Measurements from ENCODE around the gene PNPLA7. TPM values are rescaled to one million over a fixed set of nuclear protein-coding genes. Genes with fewer than 3 reads are reported as not detected.
A peak's percentile ranks its signal among the peaks of the same experiment; 100 is the strongest.

PNPLA7 gene
- total and polyA plus RNA-seq, 9 donors: 2.2 to 29.3 (median 13.0) TPM

DNA sequence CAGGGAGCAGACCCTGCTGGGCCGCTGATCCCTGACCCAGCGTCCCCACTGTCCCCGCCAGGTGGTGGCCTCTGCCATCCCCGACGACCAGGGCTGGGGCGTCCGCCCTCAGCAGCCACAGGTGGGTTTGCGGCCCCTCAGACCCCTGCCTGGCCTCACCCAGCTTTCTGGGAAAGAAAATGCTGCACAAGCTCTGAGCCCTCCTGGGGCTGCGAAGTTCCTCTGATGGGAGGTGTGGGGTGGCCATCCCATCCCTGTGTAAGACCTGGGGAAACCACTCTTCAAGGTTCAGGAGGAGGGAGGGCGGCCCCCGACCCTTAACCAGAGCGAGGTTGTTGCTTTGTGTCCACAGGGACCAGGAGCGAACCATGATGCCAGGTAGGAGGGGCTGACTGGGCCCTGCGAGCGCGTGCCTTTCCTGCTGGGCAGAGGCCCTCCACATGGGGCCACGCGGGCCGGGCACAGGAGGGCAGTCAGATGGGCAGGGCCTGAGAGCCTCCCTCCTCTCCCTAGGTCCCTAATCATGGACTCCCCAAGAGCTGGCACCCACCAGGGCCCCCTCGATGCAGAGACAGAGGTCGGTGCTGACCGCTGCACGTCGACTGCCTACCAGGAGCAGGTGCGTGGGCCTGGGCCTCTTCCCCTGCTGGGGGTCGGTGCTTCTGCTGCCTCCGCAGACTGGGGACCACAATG is 119.3 kb downstream of the PNPLA7 start:
- no peak for TF ChIP-seq CTCF (IDR thresholded peaks at IDR 0.05)
- no peak for TF ChIP-seq POLR2A (IDR thresholded peaks at IDR 0.05)
- TF ChIP-seq EP300 (IDR thresholded peaks at IDR 0.05): no peak
- H3K9me3 ChIP-seq: no peaks in the 10 kb centered on the region
- DNase-seq: peak in 2 of 5 donors; percentile 28 to 32
- H3K27ac ChIP-seq: no peak overlapping the region
- WGBS, 3 donors: 72 to 86% (median 74%) methylated on average over 21 to 27 of the region's 27 CpGs
- no peaks in the 10 kb centered on the region for H3K36me3 ChIP-seq
- no peak overlapping the region for H3K4me3 ChIP-seq
- H3K4me1 ChIP-seq (ENCODE audit: insufficient read depth): peaks cover 7% of the 10 kb centered on the region
- intact Hi-C loops (cut with DNase I): no loop called here
- no peaks in the 10 kb centered on the region for H3K27me3 ChIP-seq

DNA sequence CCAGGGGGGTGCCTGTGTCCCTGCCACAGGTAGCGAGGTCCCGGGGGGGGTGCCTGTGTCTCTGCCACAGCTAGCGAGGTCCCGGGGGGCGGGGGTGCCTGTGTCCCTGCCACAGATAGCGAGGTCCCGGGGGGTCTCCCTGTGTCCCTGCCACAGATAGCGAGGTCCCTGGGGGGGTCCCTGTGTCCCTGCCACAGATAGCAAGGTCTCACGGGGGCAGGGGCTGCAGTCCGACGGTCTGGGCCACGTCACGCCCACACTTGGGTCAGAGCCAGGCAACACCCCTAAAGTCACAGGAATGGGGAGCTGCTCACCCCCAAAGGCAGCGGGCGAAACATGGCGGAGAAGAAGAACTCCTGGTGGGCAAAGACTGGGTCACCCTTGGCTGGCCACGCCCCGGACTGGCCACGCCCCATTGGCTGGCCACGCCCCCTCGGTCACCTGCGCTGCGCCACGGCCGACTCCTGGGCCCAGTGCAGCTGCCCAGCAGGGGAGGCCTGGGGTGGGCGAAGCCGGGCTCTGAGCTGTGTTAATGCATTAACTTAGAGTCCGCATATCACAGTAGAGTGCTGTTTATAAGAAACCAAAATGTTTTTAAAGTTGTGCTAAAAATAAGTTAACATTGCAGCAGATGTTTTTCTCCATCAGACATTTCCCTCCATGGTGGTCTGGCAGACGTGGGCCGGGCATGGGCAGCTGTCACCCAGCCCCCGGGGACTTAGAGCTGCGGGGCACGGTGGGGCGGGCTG is 120.1 kb downstream of the PNPLA7 start:
- no peak overlapping the region for H3K4me3 ChIP-seq
- intact Hi-C loops (cut with DNase I): no loop called here
- no peaks in the 10 kb centered on the region for H3K9me3 ChIP-seq
- H3K4me1 ChIP-seq (ENCODE audit: insufficient read depth): peaks cover 6% of the 10 kb centered on the region
- DNase-seq: peak in 4 of 5 donors; percentile 24 to 70 (median 66)
- no peaks in the 10 kb centered on the region for H3K27me3 ChIP-seq
- no peak for TF ChIP-seq CTCF (IDR thresholded peaks at IDR 0.05)
- no peak for TF ChIP-seq EP300 (IDR thresholded peaks at IDR 0.05)
- TF ChIP-seq POLR2A (IDR thresholded peaks at IDR 0.05): no peak
- WGBS, 3 donors: 20 to 39% (median 28%) methylated on average over 16 to 34 of the region's 34 CpGs
- peak overlapping the region in 1 of 2 donors; percentile 0 for H3K27ac ChIP-seq
- H3K36me3 ChIP-seq: no peaks in the 10 kb centered on the region

- Histone ChIP-seq H3K9me3 (no peaks in the 10 kb centered on the region), H3K4me1 (ENCODE audit: insufficient read depth) (peaks cover 6% of the 10 kb centered on the region), H3K27me3 (no peaks in the 10 kb centered on the region), H3K4me3 (no peak overlapping the region), H3K27ac (no peak overlapping the region), H3K36me3 (no peaks in the 10 kb centered on the region)
- TF ChIP-seq CTCF (IDR thresholded peaks at IDR 0.05) (no peak), POLR2A (IDR thresholded peaks at IDR 0.05) (no peak), EP300 (IDR thresholded peaks at IDR 0.05) (no peak)
- DNase-seq: peak in 1 of 5 donors; percentile 31
- intact Hi-C loops (cut with DNase I): no loop called here
- 67 to 82% (median 71%) methylated on average over 3 to 14 of the region's 14 CpGs for WGBS, 3 donors
Observed at GRCh38 chr9:137429546-137429890, 120.7 kb downstream of the PNPLA7 start.

DNA sequence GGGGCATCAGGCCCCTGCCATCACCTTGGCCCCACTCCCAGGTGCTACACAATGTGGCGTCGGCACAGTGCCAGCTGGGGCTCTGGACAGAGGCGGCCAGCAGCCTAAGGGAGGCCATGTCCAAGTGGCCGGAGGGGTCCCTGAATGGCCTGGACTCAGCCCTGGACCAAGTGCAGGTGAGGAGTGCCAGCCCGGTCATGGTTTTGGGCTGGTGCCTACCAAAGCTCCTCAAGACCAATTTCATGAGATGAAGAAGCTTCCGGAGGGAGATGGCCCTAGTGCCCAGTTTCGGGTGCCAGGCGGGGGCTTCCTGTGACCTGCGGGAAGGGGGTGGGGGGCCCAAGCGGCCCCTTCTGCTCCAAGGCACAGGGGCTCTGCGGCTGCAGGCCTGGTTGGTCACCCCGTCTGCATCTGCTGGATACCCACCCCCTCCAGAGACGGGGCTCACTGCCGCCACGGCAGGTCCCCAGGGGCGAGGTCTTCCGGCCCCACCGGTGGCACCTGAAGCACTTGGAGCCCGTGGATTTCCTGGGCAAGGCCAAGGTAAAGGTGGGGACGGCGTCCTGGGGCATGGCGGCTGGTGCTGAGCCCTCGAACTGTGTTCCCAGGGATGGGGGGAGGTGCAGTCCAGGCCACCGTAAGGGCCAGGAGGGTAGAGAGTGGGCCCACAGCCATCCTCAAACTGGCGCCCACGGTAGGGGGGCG is 121.2 kb downstream of the PNPLA7 start:
- WGBS, 3 donors: 77 to 81% (median 79%) methylated on average over 22 to 27 of the region's 27 CpGs
- Histone ChIP-seq H3K36me3 (no peaks in the 10 kb centered on the region), H3K27me3 (no peaks in the 10 kb centered on the region), H3K27ac (no peak overlapping the region), H3K4me1 (ENCODE audit: insufficient read depth) (peaks cover 6% of the 10 kb centered on the region), H3K9me3 (no peaks in the 10 kb centered on the region), H3K4me3 (no peak overlapping the region)
- intact Hi-C loops (cut with DNase I): no loop called here
- DNase-seq: peak in 2 of 5 donors; percentile 47 to 48
- no peak for TF ChIP-seq POLR2A (IDR thresholded peaks at IDR 0.05)
- no peak for TF ChIP-seq EP300 (IDR thresholded peaks at IDR 0.05)
- no peak for TF ChIP-seq CTCF (IDR thresholded peaks at IDR 0.05)
